ENCODE measurements around the gene GAS7. TPM values are rescaled to one million over a fixed set of nuclear protein-coding genes. Genes with fewer than 3 reads are reported as not detected.

Gene GAS7
- total and polyA plus RNA-seq, 2 of the 13 experiments (the other 11 are each of a cell fraction or from before 2014, with no cell fraction given): 1.0 to 5.2 TPM

GRCh38 chr17:10118788-10119130 lies 79.6 kb downstream of the GAS7 start:
- WGBS (ENCODE audit: low lambda C conversion rate): 23% methylated on average over 5 of the region's 5 CpGs
- no peak for FAIRE-seq
- no peak overlapping the region for H3K4me2 ChIP-seq (ENCODE audit: low read depth, low read length)
- TF ChIP-seq SATB2 (CRISPR knock-in tag; IDR thresholded peaks at IDR 0.05) (no peak), SNAPC4 (CRISPR knock-in tag; IDR thresholded peaks at IDR 0.05) (no peak), ZNF17 (CRISPR knock-in tag; IDR thresholded peaks at IDR 0.05) (no peak)
- TF ChIP-seq, protein P1, sequence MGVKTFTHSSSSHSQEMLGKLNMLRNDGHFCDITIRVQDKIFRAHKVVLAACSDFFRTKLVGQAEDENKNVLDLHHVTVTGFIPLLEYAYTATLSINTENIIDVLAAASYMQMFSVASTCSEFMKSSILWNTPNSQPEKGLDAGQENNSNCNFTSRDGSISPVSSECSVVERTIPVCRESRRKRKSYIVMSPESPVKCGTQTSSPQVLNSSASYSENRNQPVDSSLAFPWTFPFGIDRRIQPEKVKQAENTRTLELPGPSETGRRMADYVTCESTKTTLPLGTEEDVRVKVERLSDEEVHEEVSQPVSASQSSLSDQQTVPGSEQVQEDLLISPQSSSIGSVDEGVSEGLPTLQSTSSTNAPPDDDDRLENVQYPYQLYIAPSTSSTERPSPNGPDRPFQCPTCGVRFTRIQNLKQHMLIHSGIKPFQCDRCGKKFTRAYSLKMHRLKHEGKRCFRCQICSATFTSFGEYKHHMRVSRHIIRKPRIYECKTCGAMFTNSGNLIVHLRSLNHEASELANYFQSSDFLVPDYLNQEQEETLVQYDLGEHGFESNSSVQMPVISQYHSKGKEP (CRISPR knock-in tag; IDR thresholded peaks at IDR 0.05): no peak
- ChIA-PET CTCF (ENCODE audit: low intra/inter-chr PET ratio, low total read pairs) (no interaction called here), POLR2A (no interaction called here)
- H3K9me3 ChIP-seq (ENCODE audit: low read length): no peaks in the 10 kb centered on the region
- no TSS peak for BruUV-seq (replicated peaks)
- no peak overlapping the region for H3K27ac ChIP-seq (ENCODE audit: extremely low read length, insufficient read depth, low read length)
- no peak overlapping the region for H2AFZ ChIP-seq (ENCODE audit: low read length)
- in situ Hi-C loops (cut with HindIII; ENCODE audit: extremely low pct_ligation_motif_present, low pct_unique_long_range_greater_than_20kb) (loop anchor here (25.0 kb wide), 1 partner anchor 94 kb away; no protein-coding TSS in a partner anchor), intact Hi-C loops (cut with micrococcal nuclease; ENCODE audit: unreplicated experiment) (no loop called here)
- no peak for DNase-seq (ENCODE audit: low spot score)
- no peaks in the 10 kb centered on the region for H3K4me1 ChIP-seq (ENCODE audit: insufficient read depth, low read length)
- no peaks in the 10 kb centered on the region for H4K20me1 ChIP-seq (ENCODE audit: insufficient read depth, low read length)
- H3K9ac ChIP-seq (ENCODE audit: insufficient read depth, low read depth, low read length): no peak overlapping the region
- H3K4me3 ChIP-seq (replicated peaks in 1 of 3; ENCODE audit: insufficient read depth in 1 of 3, low read depth in 2 of 3, low read length in 3 of 3): no peak overlapping the region
- H3K27me3 ChIP-seq (ENCODE audit: control insufficient read depth in 1 of 2, insufficient read depth in 2 of 2, low read length in 2 of 2): peaks cover 0 to 18% of the 10 kb centered on the region in 2 experiments; a peak in 3 of 5 replicates
- no peaks in the 10 kb centered on the region for H3K36me3 ChIP-seq (replicated peaks in 1 of 2; ENCODE audit: control insufficient read depth in 1 of 2, insufficient read depth in 2 of 2, low read length in 2 of 2)
- no peaks in the 10 kb centered on the region for H3K79me2 ChIP-seq (ENCODE audit: insufficient read depth, low read length)
- ATAC-seq: no peak
